ENCODE measurements around the gene PSD4.

GRCh38 chr2:113160962-113161361, 12.8 kb upstream of the PSD4 start:
- TF ChIP-seq POLR2A (IDR thresholded peaks at IDR 0.05; ENCODE audit: low read length) (no peak), GATA1 (IDR thresholded peaks at IDR 0.05; ENCODE audit: low read depth, low read length) (no peak)
